ENCODE results near the gene APC2.

DNA sequence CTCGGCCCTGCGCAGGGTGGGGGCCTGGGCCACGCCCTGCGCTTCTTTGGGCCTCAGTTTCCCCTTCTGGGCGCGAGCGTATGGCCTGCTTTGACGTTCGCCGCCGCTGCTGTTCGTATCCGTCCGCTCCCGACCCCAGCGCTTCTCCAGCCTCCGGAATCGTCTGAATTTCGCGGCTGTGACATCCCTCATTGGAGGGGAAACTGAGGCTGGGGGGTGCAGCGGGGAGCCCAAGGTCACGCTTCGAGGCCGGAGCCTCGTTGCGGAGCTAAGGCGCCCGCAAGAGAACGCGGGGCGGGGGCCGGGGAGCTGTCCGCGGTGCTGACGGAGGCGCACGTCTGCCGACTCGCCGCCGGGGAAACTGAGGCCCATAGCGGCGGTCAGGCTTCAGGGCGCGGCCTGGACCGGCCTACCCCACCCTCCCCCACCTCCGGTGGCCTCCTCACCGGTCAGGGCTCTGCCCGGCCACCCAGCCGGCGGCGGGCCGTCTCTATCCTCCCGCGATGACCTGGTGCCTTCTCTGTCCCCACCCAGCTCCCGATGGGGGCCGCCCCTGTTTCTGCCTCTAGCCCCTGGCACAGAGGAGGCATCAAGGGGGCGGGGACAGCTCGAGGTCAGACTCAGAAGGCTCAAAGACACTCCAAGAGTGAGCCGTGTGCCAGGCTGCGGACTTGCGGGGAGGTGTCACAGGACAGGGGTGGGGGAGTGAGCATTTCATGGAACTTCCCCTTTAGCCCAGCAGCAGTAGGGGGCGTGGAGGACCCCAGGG, 3.0 kb upstream of the APC2 start:
- TF ChIP-seq POLR2A (IDR thresholded peaks at IDR 0.05), result no peak
- TF ChIP-seq, protein P1, sequence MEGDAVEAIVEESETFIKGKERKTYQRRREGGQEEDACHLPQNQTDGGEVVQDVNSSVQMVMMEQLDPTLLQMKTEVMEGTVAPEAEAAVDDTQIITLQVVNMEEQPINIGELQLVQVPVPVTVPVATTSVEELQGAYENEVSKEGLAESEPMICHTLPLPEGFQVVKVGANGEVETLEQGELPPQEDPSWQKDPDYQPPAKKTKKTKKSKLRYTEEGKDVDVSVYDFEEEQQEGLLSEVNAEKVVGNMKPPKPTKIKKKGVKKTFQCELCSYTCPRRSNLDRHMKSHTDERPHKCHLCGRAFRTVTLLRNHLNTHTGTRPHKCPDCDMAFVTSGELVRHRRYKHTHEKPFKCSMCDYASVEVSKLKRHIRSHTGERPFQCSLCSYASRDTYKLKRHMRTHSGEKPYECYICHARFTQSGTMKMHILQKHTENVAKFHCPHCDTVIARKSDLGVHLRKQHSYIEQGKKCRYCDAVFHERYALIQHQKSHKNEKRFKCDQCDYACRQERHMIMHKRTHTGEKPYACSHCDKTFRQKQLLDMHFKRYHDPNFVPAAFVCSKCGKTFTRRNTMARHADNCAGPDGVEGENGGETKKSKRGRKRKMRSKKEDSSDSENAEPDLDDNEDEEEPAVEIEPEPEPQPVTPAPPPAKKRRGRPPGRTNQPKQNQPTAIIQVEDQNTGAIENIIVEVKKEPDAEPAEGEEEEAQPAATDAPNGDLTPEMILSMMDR (IDR thresholded peaks at IDR 0.05), result no peak
